Thoracic aorta endothelial cell (primary cell): ENCODE results near the gene SLC16A3. TPM values are rescaled to one million over a fixed set of nuclear protein-coding genes. Genes with fewer than 3 reads are reported as not detected.

ENCODE experiments used
- total RNA-seq: library from RNA; depleted of rRNA; stranded (reverse); fragments of >200 nt; gene quantifications from 2 replicates; pipeline ENCODE4 v1.2.3, GENCODE V29; 2012

The SLC16A3 gene
- total RNA-seq: 87.4 and 113 TPM in 2 replicates

GRCh38 chr17:82228842-82229697 is at the start of gene SLC16A3:
TSS of gene SLC16A3 (plus strand) at chr17:82229042. CDS start at chr17:82236009, 6,967 bp downstream.

GRCh38 chr17:82212331-82213250 is 16.3 kb upstream of the SLC16A3 start, which contains the start of gene CCDC57:
TSS of gene CCDC57 (minus strand) at chr17:82212842. CDS start at chr17:82201944, 10,898 bp downstream.

DNA sequence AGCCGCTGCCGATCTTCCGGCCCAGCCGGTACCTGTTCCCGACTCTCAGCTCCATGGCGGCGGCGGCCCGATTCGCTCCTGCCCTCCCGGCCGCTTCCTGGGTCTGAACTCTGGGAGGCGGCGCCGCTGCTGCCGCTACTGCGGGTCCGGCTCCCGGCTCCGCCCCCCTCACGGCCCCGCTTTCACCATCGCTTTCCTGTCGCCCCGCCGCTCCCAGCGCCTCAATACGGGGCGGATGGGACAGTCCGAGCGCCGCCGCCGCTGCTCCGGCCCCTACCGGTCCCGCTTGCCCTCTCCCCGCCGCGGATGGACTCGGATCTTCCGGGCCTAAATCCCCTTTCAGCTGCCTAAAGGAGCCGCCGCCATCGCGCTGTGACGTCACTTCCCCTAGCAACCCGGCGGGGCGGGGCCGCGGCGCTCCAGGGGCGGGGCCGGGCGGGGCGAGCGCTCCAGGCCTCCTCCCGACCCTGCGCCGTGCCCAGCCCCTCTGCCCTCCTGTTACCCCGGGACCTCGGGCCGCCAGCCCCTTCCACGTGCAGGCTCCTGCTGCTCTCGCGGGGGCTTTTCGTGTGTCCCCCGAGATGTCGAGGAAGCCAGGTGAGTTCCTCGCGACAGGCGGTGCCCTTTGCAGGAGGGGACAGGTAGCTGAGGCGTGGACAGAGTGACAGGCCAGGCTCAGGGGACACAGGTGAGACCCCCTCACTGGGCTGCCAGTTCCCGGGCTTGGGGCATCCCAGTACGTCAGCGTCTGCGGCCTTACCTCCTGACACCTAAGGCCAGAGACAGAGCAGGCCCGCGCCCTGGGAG is 44.7 kb downstream of the SLC16A3 start, which contains the start of gene CSNK1D:
TSS of gene CSNK1D (minus strand) at position 374 of the 807 bp plus-strand sequence. CDS start at position 55, 319 bp downstream.

Other genes starting within 250 kb of the SLC16A3 start
- gene CENPX, start 206.2 kb upstream of the SLC16A3 start, total RNA-seq: 46.4 and 49.8 TPM in 2 replicates
- 17.4 and 20.7 TPM in 2 replicates for gene LRRC45, start 205.7 kb upstream of the SLC16A3 start, total RNA-seq
- 21.4 and 23.1 TPM in 2 replicates for gene RAC3, start 197.4 kb upstream of the SLC16A3 start, total RNA-seq
- gene DCXR, start 191.3 kb upstream of the SLC16A3 start, total RNA-seq: 44.3 and 54.9 TPM in 2 replicates
- 22.6 and 23.7 TPM in 2 replicates for gene RFNG, start 177.2 kb upstream of the SLC16A3 start, total RNA-seq
- 82.2 and 98.8 TPM in 2 replicates for gene GPS1, start 177.1 kb upstream of the SLC16A3 start, total RNA-seq
- 59.5 and 62.2 TPM in 2 replicates for gene DUS1L, start 163.2 kb upstream of the SLC16A3 start, total RNA-seq
- 141 and 288 TPM in 2 replicates for gene FASN, start 130.8 kb upstream of the SLC16A3 start, total RNA-seq
- gene CCDC57, start 16.2 kb upstream of the SLC16A3 start, total RNA-seq: 16.2 and 18.8 TPM in 2 replicates
- gene CSNK1D, start 44.7 kb downstream of the SLC16A3 start, total RNA-seq: 62.0 and 76.5 TPM in 2 replicates
- not detected in 2 replicates for gene CD7, start 88.6 kb downstream of the SLC16A3 start, total RNA-seq
- gene SECTM1, start 104.7 kb downstream of the SLC16A3 start, total RNA-seq: 2.8 and 3.7 TPM in 2 replicates
- gene TEX19, start 130.2 kb downstream of the SLC16A3 start, total RNA-seq: 0.07 TPM in 1 of 2 replicates, not detected in the other
- not detected in 2 replicates for gene UTS2R, start 142.7 kb downstream of the SLC16A3 start, total RNA-seq
- gene HEXD, start 189.3 kb downstream of the SLC16A3 start, total RNA-seq: 11.7 and 13.0 TPM in 2 replicates
- gene OGFOD3, start 189.5 kb downstream of the SLC16A3 start, total RNA-seq: 27.1 and 28.6 TPM in 2 replicates
- 41.0 and 50.7 TPM in 2 replicates for gene CYBC1, start 221.7 kb downstream of the SLC16A3 start, total RNA-seq
- 74.0 and 97.5 TPM in 2 replicates for gene NARF, start 229.7 kb downstream of the SLC16A3 start, total RNA-seq